ENCODE data around the gene PPFIA2. TPM values are rescaled to one million over a fixed set of nuclear protein-coding genes. Genes with fewer than 3 reads are reported as not detected.
"Not testable (repeated sequence)": the region's sequence is repeated elsewhere in the genome, so short reads cannot be mapped to it uniquely, and the experiment has no call there.

PPFIA2 gene
- total RNA-seq, 1 donor from 2014 or later: 8.3 TPM

DNA sequence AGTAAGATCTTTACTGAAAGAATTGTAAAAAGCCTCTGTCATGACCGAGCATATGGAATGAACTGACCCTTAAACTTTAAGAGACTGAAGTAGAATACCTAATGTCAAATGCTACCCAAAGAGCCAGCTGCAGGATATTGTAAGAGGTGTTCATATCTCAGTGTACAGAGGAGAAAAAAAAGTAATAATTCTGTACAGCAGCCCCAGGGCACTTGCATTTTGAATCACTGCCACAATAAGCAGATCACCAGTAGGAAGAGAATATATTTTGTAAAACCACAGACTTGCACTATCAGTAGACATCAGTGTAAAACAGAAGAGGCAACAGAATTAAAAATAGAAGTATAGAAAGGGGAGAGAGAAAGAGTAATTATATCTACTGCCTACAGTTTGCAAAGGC, 162.6 kb downstream of the PPFIA2 start:
- Mint-ChIP-seq H3K4me1 (no peaks in the 10 kb centered on the region), H3K4me3 (no peak overlapping the region), H3K27ac (ENCODE audit: unreplicated experiment) (no peak overlapping the region), H3K27me3 (ENCODE audit: low read depth) (peaks cover 21% of the 10 kb centered on the region), H3K9me3 (peaks cover 2% of the 10 kb centered on the region), H3K36me3 (ENCODE audit: low read depth) (no peaks in the 10 kb centered on the region)
- TF ChIP-seq, protein P1, sequence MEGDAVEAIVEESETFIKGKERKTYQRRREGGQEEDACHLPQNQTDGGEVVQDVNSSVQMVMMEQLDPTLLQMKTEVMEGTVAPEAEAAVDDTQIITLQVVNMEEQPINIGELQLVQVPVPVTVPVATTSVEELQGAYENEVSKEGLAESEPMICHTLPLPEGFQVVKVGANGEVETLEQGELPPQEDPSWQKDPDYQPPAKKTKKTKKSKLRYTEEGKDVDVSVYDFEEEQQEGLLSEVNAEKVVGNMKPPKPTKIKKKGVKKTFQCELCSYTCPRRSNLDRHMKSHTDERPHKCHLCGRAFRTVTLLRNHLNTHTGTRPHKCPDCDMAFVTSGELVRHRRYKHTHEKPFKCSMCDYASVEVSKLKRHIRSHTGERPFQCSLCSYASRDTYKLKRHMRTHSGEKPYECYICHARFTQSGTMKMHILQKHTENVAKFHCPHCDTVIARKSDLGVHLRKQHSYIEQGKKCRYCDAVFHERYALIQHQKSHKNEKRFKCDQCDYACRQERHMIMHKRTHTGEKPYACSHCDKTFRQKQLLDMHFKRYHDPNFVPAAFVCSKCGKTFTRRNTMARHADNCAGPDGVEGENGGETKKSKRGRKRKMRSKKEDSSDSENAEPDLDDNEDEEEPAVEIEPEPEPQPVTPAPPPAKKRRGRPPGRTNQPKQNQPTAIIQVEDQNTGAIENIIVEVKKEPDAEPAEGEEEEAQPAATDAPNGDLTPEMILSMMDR (conservative IDR thresholded peaks at IDR 0.05): no peak
- no peak for DNase-seq (ENCODE audit: low read depth, low spot score)

DNA sequence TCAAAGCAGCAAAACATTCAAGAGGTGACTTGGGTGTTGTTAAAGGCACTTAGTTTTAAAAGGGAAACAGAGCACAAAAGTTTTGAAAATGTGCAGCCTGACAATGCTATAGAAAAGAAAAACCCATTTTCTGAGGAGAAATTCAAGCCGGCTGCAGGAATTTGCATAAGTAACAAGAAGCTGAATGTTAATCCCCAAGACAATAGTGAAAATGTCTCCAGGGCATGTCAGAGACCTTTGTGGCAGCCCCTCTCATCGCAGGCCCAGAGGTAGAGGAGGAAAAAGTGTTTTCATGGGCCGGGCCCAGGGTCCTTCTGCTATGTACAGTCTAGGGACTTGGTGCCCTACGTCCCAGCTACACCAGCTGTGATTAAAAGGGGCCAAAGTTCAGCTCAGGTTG, 167.9 kb downstream of the PPFIA2 start:
- H3K36me3 Mint-ChIP-seq (ENCODE audit: low read depth): no peaks in the 10 kb centered on the region
- TF ChIP-seq, protein P1 (conservative IDR thresholded peaks at IDR 0.05): no peak
- no peak overlapping the region for H3K27ac Mint-ChIP-seq (ENCODE audit: unreplicated experiment)
- H3K4me1 Mint-ChIP-seq: no peaks in the 10 kb centered on the region
- H3K4me3 Mint-ChIP-seq: no peak overlapping the region
- no peaks in the 10 kb centered on the region for H3K27me3 Mint-ChIP-seq (ENCODE audit: low read depth)
- DNase-seq (ENCODE audit: low read depth, low spot score): no peak
- peaks cover 8% of the 10 kb centered on the region for H3K9me3 Mint-ChIP-seq

DNA sequence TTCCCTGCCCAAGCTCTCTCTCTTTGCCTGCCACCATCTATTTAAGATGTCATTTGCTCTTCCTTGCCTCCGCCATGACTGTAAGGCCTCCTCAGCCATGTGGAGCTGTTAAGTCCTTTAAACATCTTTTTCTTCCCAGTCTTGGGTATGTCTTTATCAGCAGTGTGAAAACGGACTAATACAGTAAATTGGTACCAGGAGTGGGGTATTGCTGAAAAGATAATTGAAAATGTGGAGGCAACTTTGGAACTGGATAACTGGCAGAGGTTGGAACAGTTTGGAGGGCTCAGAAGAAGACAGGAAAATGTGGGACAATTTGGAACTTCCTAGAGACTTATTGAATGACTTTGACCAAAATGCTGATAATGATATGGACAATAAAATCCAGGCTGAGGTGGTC, 168.4 kb downstream of the PPFIA2 start:
- not testable (repeated sequence) for H3K27me3 Mint-ChIP-seq (ENCODE audit: low read depth); H3K27ac Mint-ChIP-seq (ENCODE audit: unreplicated experiment); H3K4me1 Mint-ChIP-seq; H3K36me3 Mint-ChIP-seq (ENCODE audit: low read depth); H3K9me3 Mint-ChIP-seq; DNase-seq (ENCODE audit: low read depth, low spot score); H3K4me3 Mint-ChIP-seq

DNA sequence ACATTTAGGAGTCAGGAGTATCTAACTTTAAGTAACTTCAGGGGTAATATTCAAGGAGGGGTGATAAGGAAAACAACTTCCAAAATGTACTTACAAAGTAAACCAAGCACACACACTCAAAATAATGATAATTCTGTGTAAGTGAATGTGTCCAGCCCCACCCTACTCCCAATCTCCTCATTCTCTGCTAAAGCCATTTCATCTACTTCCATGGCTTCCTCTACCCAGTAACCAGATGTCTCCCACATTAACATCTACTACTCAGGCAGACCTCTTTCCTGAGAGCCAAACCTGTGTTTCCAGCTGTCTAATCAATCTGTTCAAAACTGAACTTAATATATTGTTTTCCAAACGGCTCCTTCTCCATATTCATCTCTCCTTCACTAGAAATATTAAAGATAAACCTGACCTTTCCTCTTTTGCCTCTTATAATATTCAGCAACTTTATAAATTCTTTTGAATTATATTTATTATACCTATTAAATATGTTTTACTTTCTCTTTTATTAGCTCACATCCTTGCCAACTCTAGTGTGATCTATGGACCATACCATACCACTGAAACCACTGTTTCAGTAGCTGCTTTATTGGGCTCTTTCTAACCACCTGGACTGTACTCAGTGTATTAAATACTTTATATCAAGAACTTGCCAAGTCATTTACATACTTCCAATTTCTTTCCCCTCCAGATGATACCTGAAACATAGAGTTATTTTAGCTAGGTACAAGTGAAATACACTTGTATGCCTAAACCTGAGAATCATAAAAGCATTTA, 170.7 kb downstream of the PPFIA2 start:
- Mint-ChIP-seq H3K27ac (ENCODE audit: unreplicated experiment) (no peak overlapping the region), H3K36me3 (ENCODE audit: low read depth) (no peaks in the 10 kb centered on the region), H3K9me3 (peaks cover 8% of the 10 kb centered on the region), H3K4me3 (no peak overlapping the region), H3K27me3 (ENCODE audit: low read depth) (no peaks in the 10 kb centered on the region), H3K4me1 (no peaks in the 10 kb centered on the region)
- DNase-seq (ENCODE audit: low read depth, low spot score): no peak
- TF ChIP-seq, protein P1 (conservative IDR thresholded peaks at IDR 0.05): no peak

DNA sequence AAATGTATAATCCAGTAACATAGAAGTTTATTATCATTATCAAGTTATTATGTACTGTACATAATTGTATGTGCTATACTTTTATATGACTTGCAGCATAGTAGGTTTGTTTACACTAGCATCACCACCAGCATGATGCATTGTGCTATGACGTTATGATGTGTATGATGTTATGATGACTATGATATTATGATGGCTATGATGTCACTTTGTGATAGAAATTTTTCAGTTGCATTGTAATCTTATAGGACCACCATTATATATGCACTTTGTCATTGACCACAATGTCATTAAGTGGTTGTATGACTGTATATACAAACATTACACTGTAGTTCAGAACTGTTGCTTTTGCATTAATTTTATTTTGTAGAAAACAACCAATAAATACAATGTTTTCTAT, 173.4 kb downstream of the PPFIA2 start:
- no peak overlapping the region for H3K4me3 Mint-ChIP-seq
- no peak overlapping the region for H3K27ac Mint-ChIP-seq (ENCODE audit: unreplicated experiment)
- no peak for DNase-seq (ENCODE audit: low read depth, low spot score)
- no peaks in the 10 kb centered on the region for H3K4me1 Mint-ChIP-seq
- H3K27me3 Mint-ChIP-seq (ENCODE audit: low read depth): no peaks in the 10 kb centered on the region
- TF ChIP-seq, protein P1 (conservative IDR thresholded peaks at IDR 0.05): no peak
- H3K36me3 Mint-ChIP-seq (ENCODE audit: low read depth): no peaks in the 10 kb centered on the region
- H3K9me3 Mint-ChIP-seq: peaks cover 3% of the 10 kb centered on the region

DNA sequence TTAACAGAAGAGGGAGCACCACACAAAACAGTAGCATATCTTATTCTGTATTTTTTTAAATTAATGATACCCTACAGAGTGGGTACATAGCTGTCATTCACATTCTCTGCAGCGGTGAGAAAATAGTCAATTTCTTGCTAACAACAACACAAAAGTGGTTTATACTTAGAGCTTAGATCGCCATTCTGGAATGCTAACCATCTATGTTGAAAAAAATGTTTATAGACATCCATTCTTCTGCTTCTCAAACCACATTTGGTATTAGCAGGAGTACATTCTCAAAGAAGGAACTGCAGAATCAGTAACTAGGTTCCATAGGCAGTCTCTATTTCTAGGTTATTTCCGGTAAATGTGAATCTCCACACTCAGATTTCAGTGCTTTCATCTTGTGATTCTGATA, 185.9 kb downstream of the PPFIA2 start:
- H3K9me3 Mint-ChIP-seq: no peaks in the 10 kb centered on the region
- no peak overlapping the region for H3K4me3 Mint-ChIP-seq
- TF ChIP-seq, protein P1 (conservative IDR thresholded peaks at IDR 0.05): no peak
- no peak for DNase-seq (ENCODE audit: low read depth, low spot score)
- no peaks in the 10 kb centered on the region for H3K27me3 Mint-ChIP-seq (ENCODE audit: low read depth)
- H3K36me3 Mint-ChIP-seq (ENCODE audit: low read depth): no peaks in the 10 kb centered on the region
- H3K4me1 Mint-ChIP-seq: no peaks in the 10 kb centered on the region
- H3K27ac Mint-ChIP-seq (ENCODE audit: unreplicated experiment): no peak overlapping the region
